CD4-positive, alpha-beta T cell treated with Interleukin-15 for 4 hours (primary cell): ENCODE results near the gene C16orf95.
"Not testable (repeated sequence)": the region's sequence is repeated elsewhere in the genome, so short reads cannot be mapped to it uniquely, and the experiment has no call there.

Experiments
- DNase-seq: peaks from one replicate; pipeline ENCODE4 v3.0.0-alpha.2; 2020; ENCODE audit warnings: low spot score

The C16orf95 gene

DNA sequence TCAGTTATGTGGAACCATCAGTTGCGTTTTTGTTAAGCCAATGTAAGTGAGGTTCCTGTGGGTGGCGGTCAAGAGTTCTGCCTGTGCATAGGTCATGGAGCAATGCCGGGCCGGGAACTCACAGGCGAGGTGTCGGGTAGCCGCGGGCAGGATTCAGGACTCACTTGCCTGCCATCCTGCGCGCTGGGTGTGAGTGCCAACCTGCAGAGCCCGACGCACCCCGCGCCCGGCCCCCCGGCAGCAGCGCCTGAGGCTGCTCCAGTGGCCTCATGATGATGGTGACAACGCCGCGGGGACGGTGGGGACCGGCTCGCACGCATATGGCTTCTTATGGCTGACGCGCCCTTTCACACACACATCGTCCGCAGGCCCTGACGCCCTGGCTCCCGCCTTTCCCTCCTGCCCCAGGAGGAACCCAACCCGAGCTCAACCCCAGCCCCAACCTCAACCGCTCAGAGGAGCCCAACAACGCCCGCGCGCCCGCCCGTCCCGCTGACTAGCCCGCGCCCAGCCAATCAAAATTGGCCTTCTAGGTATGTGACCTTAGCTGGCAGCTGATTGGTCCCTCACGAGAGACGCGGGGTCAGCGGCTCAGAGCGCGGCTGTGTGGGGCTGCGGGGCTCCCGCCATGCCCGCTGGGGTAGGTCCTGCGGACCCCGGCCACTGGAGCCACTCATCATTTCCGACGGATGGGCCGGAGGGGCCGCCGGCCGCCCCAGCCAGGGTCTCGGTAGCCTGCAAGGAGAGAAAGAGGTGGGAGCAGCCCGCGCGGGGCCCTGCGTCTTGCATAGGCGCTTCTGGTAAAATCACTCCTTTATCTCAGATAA, at the start of gene C16orf95:
Gene C16orf95, minus strand, starts transcription at position 470 of the 827 bp plus-strand sequence. Its CDS starts 150 bp downstream, at position 320.
- peak; percentile 97 for DNase-seq

- no peak for DNase-seq
These were observed 49.7 kb upstream of the C16orf95 start for GRCh38 chr16:87366930-87367329.

- no peak for DNase-seq
These were observed 49.1 kb upstream of the C16orf95 start for GRCh38 chr16:87366288-87366687.

GRCh38 chr16:87365021-87365713, 48.0 kb upstream of the C16orf95 start:
- DNase-seq, result no peak

- DNase-seq, result no peak
These were observed 46.7 kb upstream of the C16orf95 start for GRCh38 chr16:87363771-87364455.

GRCh38 chr16:87362828-87363559, 45.8 kb upstream of the C16orf95 start:
- DNase-seq, result not testable (repeated sequence)

DNA sequence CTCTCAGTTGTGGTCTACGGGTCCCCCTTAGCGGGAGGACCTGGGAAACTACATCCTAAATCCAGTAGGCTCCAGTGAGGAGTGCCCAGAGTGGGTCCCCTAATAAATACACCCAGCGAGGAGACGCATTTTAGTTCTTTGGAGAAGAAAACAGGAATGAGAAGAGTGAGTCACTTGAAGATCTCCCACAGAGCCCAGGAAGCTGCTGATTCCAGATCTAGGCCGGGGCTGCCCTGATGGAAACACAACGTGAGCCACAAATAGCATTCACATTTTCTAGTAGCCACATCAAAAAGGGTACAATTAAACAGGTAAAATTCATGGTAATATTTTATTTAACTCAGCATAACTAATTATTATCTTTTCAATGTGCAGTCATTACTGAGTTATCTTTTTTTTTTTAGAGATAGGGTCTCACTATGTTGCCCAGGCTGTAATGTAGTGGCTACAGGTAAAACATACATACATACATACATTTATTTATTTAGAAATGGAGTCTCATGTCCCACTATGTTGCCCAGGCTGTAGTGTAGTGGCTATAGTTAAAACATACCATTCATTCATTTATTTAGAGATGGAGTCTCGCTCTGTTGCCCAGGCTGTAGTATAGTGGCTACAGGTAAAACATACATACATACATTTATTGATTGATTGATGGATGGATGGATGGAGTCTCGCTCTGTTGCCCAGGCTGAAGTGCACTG, 44.9 kb upstream of the C16orf95 start:
- DNase-seq, result no peak

DNA sequence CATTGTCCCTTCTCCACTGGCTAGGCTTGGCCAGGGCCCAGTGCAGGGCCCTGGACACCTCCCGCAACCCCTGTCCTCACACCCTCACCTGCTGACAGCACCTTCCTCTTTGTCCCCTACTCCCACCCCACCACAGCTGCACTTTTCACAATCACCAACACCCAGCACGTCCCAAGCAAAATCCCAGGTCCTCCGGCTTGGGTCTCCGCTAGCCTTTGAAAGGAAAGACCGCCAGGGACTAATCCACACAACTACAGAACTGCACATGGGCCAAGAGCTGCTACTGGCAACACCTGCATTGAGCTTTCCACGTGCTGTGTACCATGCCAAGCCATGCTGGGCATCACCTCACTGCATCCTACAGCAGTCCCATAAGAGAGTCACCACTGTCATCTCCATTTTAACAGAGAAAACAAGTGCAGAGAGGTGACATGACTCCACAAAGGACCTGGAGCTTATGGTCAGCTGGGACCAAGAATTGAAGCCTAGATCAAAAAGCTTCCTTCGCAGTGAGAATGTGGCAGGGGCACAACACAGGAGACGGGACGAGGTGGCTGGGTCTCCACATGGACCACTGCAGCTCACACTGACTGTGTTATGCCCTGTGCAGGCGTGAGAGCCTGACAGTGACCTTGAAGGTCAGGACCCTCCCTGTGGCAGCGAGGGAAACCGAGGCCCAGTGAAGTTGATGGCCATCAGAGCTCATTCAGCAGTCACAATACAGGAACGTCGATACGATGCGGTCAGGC, 43.8 kb upstream of the C16orf95 start:
- DNase-seq, result no peak

DNA sequence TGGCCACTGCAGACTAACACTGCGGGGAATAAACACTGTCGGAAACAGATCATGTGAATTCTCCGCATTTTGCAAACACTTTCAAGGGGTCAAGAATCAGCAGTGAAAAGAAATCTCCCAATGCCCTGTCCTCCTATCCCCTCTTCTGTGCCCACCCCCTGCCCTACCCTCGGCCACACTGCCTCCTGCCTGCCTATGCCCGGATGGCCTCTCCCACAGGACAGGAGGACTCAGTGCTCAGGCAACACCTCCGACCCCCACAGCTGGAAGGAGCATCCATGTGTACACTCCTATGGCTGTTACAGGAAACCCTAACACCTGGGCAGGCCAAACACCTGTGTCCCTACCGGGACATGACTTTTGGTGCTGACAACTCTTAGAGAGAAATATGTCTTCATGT, 41.9 kb upstream of the C16orf95 start:
- no peak for DNase-seq

- DNase-seq, result no peak
These were observed 41.5 kb upstream of the C16orf95 start for GRCh38 chr16:87358696-87359095.

DNA sequence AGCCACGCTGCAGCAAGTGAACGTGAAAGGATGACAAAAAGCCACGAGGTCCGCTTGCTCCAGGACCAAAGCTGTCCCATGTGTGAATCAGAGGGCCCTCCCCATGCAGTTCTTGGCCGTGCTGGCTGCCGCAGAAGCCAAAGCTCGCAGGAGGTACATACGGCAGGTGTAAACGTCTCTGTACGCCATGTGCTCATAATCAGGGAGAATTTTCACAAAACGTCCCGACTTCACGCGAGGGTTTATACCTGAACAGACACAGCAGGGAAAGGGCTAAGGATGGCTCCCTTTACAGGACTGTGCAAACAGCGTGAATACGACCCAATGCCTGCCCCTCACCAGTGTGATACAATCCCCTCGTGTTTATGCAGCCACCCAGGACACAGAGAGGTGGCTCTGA, 41.1 kb upstream of the C16orf95 start:
- no peak for DNase-seq

GRCh38 chr16:87356491-87356853, 39.3 kb upstream of the C16orf95 start:
- no peak for DNase-seq

- no peak for DNase-seq
These were observed 36.4 kb upstream of the C16orf95 start for GRCh38 chr16:87353613-87354012.

DNA sequence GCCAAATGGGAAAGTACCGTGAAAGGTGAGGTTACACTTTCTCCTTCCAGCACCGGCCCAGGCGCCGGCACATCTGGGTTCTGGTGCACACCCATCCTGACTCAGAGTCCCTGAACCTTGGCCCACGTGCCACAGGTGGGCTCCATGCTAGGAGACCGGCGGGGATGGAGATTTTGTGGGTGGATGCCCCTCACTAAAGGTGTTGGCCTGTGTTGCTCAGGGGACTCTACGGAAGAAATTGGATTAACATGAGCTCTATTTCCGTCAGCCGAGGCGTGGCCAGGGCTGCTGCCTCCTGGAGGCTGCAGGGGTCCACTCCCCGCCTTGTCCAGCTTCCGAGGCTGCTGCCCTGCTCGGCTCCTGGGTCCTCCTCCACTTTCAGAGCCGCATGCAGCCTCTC, 35.6 kb upstream of the C16orf95 start:
- DNase-seq, result no peak

GRCh38 chr16:87351320-87351698, 34.1 kb upstream of the C16orf95 start:
- no peak for DNase-seq

- DNase-seq, result no peak
These were observed 33.6 kb upstream of the C16orf95 start for GRCh38 chr16:87350681-87351319.

DNA sequence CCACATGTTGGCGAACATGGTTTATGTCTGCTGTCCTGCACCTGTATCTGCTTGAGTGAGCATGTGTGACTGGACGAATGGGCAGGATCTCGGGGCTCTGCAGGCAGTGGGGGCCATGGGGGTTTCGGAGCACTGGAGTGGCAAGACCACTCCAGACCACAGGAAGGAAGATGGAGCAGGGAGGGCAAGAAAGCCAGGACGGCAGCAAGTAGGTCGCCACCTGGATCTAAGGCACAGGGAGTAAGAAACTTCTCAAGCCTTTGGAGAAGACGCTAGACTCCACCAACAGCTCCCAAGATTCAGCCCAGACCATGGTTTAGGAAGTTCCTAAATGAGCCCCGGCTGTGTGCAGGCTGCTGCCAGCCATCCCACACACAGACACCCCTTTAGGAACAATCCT, 32.8 kb upstream of the C16orf95 start:
- DNase-seq, result no peak

GRCh38 chr16:87348616-87349157, 31.5 kb upstream of the C16orf95 start:
- no peak for DNase-seq

DNA sequence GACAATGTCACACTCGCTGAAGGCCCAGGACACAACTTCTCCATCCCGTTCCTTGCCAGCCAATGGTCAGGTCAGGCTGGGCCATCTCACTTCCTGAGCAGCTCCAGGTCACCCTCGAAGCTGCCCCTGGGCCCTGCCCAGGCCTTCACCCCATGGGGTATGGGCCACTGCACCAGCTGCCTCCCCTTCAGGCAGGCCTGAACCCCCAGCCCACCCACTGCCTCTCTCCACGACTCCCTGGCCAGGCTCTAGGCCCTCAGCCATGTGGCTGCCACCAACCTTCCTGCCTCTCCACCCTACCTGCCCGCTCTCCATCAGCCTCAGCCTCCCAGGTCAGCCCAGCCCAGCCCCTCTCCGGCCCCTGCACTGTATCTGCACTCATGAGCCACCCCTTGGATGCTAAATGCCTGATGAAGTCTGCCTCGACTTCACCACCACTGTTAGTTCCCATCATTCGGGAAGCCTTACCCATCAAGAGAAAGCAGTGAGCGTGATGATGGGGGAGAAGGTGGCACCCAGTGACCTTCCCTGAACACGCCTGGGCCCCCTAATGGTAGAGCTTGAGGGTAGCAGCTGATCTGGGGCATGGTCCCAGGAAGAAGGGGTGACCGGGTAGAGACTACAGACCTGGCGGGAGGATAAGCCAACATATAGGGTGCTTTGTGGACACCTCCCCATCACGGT, 30.9 kb upstream of the C16orf95 start:
- no peak for DNase-seq
